COLO668 (cell line): ENCODE measurements around the gene PTGES3L.

ENCODE experiments used
- DNase-seq: peaks from one replicate; lab custom pipeline; 2025; ENCODE audit not compliant: unreplicated experiment; lab: John Stamatoyannopoulos, UW

Gene PTGES3L

GRCh38 chr17:42979511-42980273 is at the start of gene PTGES3L:
PTGES3L (minus strand) TSS chr17:42980080; CDS start chr17:42980053, 27 bp downstream.
- peak; percentile 53 for DNase-seq

GRCh38 chr17:43028221-43028861 is 48.5 kb upstream of the PTGES3L start:
- no peak for DNase-seq

GRCh38 chr17:43027091-43028032 is 47.5 kb upstream of the PTGES3L start:
- DNase-seq = no peak

DNA sequence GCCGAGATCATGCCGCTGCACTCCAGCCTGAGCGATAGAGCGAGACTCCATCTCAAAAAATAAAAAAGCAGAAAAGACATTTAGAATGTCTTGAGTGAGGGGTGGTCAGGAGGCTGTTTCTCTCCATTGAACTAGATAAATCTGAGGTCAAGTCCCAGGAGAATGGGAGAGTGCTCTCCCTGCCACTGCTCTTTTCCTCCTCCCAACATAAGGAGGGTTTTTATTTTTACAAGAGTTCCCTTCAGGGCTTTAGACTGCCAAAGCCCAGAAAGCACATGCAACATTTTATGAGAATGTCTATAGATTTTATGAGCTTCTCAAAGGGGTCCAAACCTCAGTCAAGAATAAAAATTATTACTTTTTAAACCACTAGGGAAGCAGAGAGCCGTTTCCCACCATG is 46.7 kb upstream of the PTGES3L start:
- no peak for DNase-seq

DNA sequence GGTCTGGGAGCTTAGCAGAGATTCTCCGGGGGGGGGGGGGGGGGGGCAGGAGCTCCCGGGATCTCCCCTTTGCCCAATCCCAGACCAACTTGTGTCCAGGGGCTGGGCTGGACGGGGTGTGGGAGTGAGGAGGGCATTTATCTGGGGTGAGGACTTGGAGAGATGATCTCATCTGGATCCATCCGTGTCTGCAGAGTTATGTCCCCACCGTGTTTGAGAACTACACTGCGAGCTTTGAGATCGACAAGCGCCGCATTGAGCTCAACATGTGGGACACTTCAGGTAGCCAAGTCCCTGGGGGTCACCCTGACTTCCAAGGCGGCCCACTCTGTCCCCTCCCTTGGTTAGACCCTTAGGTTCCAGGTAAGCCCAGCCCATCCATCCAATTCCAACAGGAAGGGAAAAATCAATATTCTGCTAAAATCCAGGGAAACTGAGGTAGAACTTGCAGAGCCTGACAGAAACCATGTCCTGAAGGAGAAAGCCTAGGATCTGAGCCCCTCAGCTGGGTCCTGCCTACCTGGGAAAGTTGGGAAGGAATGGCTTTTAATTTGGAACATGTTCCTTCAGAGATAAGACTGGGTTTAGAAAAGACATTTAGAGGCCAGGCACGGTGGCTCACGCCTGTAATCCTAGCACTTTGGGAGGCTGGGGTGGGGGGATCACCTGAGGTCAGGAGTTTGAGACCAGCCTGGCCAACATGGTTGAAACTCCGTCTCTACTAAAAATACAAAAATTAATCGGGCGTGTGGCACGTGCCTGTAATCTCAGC is 46.1 kb upstream of the PTGES3L start:
- DNase-seq = no peak

DNA sequence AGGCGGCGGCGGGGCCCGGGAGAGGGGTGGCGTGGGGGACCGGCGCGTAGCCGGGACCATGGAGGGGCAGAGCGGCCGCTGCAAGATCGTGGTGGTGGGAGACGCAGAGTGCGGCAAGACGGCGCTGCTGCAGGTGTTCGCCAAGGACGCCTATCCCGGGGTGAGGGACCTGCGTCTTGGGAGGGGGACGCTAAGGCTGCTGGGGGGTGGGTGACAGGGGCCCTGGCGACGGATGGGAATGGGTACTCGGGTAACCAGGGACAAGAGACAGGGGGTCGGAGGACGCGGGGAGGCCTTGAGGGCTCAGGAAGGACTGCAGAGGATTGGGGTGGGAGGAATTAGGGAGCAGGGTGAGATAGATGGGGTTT is 45.4 kb upstream of the PTGES3L start:
- no peak for DNase-seq

DNA sequence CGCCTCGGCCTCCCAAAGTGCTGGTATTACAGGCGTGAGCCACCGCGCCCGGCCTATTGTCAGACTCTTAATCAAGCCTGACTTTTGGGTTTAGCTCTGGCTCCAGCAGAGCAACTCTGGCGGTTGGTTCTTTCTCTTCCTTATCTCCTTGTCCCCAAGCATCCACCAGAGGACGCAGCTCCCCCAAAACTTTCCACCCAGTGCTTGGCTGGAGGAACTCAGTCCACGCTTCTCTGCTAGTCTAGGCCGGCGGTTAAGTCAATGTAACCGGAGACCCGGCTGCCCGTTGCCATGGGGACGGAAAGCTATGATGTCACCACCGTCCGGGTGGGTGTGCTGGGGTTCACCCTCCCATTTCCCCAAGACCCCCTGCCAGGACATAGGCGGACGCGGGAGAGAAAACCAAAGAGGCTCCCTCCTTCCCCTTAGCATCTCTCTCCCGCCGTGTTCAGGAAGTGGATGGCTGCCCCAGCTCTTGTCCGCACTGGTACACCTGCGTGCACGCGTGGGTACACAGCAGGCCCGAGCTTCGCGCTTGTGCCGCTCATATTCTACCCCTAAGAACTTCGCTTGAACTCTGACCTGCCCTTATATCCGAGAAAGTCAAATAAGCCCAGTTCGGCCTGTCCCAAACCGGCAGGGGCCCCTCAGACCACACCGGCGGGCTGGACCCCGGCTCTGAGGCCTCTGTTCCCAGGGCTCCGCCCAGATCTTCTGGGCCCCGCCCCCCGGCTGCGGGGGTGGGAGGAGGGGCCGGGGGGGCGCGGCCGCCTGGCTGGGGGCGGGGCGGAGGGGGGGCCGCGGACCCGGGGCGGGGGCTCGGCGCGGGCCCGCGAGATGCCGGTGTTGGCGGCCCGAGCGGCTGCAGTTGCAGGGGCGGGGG is 44.8 kb upstream of the PTGES3L start, which contains the start of gene RND2:
Gene RND2, plus strand, starts transcription at position 825 of the 883 bp plus-strand sequence. CDS start 117 bp downstream, outside the sequence.
- peak; percentile 65 for DNase-seq

GRCh38 chr17:43021741-43022512 is 42.0 kb upstream of the PTGES3L start, which contains the start of gene VAT1:
VAT1 (minus strand) TSS chr17:43022385; CDS start chr17:43022322, 63 bp downstream.
- peak; percentile 67 for DNase-seq

DNA sequence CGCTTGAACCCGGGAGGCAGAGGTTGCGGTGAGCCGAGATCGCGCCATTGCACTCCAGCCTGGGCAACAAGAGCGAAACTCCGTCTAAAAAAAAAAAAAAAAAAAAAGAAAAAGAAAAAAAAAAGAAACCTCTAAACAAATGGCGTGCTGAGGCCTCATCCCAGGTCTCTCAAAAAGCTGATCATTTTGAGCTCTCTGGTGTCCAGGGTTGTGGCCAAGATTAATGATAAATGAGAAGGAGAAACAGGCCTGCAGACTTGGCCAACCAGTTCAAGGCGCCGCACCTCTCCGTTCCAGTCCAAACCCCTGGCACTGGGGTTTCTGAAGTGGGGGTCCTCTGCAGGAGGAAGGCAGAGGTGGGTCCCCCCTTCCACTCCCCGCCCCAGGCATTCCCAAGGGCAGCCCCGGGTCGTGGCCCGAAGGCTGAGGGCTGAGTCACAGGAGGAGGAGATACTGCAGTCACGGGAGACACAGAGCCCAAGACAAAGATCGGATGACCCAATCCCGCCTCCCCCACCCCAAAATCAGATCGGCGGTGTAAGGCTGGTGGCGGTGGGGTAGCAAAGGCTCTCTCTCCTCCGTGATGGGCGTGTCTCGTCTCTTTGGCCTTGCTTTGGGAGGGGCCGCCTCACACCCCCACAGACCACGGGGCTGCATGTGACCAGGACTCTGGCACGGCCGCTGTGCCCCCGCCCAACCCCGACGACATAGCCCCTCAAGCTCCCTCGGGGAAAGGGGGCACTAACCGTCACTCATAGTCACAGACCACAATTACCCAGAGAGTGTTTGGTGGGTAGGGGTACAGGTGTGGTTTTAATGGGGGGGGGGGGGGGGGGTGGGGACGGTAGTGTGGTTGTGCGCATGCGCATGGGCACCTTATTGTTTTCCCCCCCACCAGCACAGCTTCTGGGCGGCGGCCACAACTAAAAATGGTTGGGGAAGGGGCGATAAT is 41.2 kb upstream of the PTGES3L start:
- no peak for DNase-seq

DNA sequence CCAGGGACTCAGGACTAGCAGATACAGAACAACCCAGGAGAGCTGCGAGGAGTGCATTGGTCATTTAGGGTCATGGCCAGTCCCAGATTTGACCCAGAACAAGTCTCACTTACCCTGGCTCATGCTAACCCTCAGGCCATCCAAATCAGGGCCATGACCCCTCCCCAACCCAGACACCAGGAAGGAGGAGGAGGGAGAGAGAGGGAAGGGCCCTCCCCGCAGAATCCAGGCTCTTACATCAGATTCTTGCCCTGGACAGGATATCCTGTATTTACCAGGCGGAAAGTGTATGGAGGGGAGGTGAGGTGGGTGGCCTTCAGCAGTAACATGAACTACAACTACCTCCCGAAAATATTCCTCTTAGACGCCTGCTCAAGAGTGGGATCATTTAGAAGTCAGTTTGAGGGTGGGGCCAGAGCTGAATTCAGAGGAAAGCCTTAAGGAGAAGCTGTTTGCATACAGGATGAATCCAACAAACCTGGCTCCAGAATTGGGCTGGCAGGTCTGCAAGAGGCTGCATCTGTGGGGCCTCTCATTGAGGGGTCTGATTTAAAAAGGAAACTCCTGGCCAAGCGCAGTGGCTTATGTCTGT is 40.2 kb upstream of the PTGES3L start:
- DNase-seq = no peak

DNA sequence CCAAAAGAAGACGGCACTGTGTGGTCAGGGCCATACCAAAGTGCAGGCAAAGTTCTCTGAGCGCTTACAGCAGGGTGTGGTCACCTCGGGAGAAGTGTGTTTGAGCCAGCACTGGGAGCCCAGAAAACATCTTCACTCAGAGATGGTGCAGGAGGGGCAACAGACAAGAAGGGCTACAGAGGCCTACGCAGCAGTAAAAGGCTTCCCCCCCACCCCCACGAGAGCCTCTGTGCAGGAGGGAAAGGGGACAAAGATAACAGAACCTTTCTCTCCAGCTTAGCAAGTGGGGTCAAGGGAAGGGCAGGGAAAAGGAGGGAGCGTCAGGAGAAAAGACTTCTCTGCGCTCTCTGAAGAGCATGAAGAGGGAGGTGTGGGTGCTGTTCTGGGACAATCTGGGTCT is 39.5 kb upstream of the PTGES3L start:
- no peak for DNase-seq

DNA sequence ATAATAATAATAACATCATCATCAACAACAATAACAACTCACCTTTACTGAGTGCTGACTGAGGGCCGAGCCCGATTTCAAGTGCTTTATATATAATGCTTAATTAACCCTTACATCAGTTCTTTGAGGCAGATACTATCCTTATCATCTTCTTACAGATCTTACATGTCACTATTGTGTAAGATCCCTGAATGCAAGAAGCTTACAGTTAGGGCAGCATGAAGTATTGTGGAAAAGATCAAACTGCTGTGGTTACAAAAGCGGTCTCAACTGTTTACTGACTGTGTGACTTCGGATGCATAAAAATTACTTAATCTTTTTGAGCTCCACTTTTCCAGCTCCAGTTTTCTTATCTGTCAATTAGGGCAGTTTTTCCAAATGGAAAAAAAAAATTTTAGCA is 39.1 kb upstream of the PTGES3L start:
- no peak for DNase-seq

DNA sequence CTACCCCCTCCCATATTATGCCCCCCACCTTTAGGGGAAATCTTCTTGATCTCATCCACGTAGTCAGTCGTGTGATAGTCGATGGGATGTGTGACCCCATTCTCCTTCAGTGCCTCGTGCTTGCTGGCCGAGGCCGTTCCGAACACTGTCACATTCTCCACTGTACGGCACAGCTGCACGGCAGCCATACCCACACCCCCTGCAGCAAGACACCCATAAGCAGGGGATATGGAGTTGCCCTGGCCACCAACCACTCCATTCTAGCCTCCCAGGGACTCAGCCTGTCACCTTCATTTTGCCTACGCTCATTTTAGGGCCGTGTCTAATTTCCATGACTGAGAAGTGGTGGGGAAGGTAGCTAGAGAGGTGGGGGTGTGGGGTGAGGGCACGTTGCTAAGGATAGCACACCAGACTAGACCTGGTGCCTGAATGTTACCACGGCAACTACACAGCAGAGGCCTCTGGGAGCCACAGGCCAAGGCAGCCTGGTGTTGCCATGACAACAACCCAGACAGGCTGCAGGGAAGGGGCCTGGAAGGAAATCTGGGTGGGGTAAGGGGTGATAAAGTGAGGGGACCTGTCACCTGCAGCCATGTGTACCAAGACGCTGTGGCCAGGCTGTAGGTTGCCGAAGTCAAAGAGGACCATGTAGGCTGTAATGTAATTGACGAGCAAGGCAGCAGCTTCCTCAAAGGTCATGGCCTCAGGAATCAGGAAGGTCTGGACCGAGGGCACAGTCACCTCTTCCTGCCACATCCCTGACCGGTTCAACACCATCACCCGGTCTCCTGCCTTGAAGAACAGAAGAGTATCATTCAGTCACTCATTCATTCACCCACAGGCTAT is 38.4 kb upstream of the PTGES3L start:
- DNase-seq = peak; percentile 16

DNA sequence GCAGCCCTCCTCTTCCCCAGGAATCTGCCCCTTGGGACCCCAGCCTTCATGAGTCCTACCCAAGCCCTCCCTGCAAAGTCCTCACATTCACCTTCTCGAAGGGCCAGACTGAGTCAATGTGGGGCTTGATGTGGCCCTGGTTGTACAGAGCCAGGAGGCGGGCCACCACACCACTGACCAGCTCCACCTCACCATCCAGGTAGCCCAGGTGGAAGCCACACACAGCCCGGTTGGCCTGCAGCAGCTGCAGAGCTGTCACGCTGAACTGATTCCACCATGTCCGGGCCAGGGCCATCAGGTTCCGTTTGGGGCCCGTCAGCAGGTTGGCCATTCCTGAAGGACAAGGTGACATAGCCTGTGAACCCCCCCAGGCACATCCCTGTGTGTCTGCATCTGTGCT is 36.3 kb upstream of the PTGES3L start:
- no peak for DNase-seq

DNA sequence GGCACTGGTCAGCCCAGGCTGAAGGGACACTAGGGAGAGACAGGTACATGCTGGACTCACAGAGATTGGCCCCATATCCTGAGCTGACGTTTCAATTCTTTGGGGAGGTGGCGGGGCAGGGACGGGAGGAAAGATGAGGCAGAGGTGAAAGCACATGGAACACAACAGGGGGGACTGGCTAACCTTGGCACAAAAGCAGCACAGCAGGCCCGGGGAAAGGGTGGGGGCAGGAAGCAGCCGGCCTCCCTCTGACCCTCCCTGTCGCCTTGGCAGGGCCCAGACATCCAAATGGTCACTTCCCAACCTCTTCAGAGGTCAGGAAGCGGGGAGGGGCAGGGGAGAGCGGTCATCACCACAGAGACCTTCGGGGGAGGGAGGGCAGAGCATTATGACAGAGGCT is 35.7 kb upstream of the PTGES3L start:
- no peak for DNase-seq
